A204.1 (cell line): ENCODE measurements around the gene ROR2.
"Not testable (repeated sequence)": the region's sequence is repeated elsewhere in the genome, so short reads cannot be mapped to it uniquely, and the experiment has no call there.

ENCODE experiments used
- FAIRE-seq: peaks from 2 replicates; lab custom pipeline; 2012; peaks lifted over from hg19 to GRCh38; lab: Jason Lieb, UNC

ROR2 gene

GRCh38 chr9:91625331-91625730 lies 324.7 kb downstream of the ROR2 start:
- no peak for FAIRE-seq

GRCh38 chr9:91623004-91623403 lies 327.0 kb downstream of the ROR2 start:
- no peak for FAIRE-seq

DNA sequence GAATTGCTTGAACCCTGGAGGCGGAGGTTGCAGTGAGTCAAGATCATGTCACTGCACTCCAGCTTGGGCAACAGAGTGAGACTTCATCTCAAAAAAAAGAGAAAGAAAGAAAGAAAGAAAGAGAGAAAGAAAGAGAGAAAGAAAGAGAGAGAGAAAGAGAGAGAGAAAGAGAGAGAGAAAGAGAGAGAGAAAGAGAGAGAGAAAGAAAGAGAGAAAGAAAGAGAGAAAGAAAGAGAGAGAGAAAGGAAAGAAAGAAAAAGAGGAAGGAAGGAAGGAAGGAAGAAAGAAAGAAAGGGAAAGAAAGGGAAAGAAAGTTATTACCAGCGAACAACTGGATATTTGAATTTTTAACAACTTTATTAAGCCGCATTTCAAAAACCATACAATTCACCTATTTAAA lies 327.9 kb downstream of the ROR2 start:
- FAIRE-seq = not testable (repeated sequence)

GRCh38 chr9:91614044-91614443 lies 336.0 kb downstream of the ROR2 start:
- not testable (repeated sequence) for FAIRE-seq

- FAIRE-seq = no peak
These were observed 338.4 kb downstream of the ROR2 start for GRCh38 chr9:91611582-91611981.

GRCh38 chr9:91606255-91606995 lies 343.6 kb downstream of the ROR2 start:
- no peak for FAIRE-seq

DNA sequence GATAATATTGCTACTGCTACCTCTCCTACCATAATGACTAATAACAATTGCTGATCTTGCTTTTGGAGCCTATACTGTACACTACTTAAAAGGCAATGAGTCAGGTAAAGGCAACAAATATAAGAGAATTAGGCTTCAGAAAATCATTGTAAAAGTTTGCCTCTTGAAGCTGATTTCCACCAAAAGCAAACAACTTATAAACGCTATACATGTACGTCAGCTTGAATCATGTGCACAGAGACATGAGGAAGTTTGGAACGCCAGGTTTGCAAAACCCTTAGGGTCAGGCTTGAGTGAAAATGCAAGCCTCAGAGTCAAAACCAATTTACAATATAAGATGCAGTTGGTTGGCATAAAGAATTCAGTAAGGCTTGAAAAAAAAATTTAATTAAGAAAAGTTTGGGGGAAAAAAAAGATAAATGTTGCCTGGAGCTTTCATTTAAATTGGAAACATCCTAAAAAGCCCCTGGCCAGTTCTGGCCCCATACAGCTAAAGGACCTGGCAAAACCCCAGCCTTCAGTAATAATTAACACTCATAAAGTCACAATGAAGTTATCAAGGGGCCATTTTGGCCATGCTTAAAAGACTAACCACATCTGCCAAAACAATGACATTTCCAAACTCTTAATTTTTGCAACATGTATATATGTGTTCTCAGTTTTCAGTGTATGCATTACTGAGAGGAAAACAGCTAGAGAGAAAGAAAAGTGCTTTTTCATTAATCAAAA lies 345.4 kb downstream of the ROR2 start:
- no peak for FAIRE-seq

DNA sequence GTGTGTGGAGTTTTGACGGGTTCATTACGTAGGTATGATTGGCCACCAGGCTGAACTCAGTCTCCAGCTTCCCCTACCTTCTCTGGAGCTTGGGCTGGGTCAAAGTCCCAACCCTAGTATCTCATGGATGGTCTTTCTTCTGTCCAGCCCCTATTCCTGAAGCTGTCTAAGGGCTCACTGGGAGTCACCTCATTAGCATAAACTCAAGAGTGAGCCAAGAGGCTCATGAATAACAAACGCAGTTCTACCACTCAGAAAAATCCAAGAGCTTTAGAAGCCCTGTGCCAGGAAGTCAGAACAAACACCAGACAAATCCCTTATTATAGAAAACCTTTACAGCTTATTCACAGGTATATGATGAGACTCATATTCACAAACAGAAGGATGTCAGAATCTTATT lies 346.1 kb downstream of the ROR2 start:
- no peak for FAIRE-seq

DNA sequence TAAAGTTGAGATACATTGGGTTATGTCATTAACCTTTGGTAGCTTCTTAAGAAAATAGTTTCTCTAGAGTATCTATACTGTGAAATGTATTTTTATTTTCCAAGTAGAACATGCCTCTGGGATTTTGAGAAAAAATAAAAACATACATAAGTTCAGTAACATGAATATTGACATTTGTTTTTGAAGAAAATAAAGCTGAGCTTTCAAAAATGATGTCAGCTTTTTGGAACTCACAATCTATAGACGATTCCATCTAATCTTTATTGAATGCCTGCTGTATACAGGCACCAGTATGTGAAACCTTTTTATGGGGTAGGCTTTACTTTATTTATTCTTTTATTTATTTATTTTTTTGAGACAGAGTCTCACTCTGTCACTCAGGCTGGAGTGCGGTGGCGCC lies 350.5 kb downstream of the ROR2 start:
- FAIRE-seq = no peak

GRCh38 chr9:91591627-91592026 lies 358.4 kb downstream of the ROR2 start:
- FAIRE-seq = no peak

- no peak for FAIRE-seq
These were observed 360.9 kb downstream of the ROR2 start for GRCh38 chr9:91589101-91589553.

GRCh38 chr9:91586282-91586681 lies 363.7 kb downstream of the ROR2 start:
- FAIRE-seq = no peak

DNA sequence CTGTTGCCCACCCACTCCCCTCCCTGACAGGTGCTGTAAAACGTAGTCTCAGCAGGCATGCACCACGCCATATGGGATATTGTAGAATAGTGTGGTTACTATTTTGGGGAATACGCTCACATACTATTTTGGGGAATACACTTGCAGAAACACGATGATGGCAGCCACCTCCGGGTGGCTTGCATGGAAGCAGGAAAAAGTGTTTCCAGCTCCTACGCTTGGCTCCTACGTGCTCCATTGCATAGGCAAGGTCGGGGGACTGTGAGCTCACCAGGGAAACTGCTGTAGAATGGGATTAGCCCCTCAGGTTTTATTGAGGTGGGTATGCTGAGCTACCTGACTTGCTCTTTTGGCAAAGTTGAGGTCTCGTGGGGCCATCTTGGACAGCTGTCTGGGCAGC lies 366.1 kb downstream of the ROR2 start:
- FAIRE-seq = no peak

- no peak for FAIRE-seq
These were observed 366.7 kb downstream of the ROR2 start for GRCh38 chr9:91583161-91583875.

- FAIRE-seq = no peak
These were observed 367.8 kb downstream of the ROR2 start for GRCh38 chr9:91582181-91582580.

GRCh38 chr9:91580136-91580535 lies 369.9 kb downstream of the ROR2 start:
- no peak for FAIRE-seq

DNA sequence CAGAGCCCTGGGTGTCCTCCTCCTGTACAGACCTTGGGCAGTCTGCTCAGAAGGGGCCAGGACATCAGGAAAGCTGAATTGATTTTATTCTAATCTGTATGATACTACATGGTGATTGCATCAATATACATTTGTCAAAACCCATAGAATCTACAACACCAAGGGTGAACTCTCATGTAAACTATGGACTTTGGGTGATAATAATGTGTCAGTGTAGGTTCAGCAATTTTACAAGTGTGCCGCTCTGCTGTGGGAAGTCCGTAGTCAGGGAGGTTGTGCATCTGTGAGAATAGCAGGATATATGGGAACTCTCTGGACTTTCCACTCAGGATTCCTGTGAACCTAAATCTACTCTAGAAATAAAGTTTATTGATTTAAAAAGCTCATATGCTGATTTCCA lies 371.1 kb downstream of the ROR2 start:
- FAIRE-seq = no peak

DNA sequence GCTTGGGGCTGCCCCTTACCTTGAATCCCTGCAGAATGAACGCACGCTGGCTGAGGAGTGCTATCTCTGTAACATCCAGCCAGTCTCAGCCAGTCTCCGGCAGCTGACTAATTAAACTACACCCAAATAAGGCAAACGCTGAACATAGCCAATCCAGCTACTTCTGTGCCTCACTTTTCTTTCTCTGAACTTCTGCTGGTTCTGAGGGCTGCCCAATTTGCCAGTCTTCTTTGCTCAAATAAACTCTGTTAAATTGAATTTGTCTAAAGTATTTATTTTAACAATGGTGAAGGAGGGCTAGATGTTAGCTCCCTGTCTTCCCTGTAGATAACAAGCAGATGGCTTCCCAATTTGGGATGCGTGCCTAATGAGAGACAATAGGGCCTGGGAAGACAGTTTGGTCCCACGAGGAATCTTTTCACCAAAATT lies 372.4 kb downstream of the ROR2 start:
- no peak for FAIRE-seq

GRCh38 chr9:91572811-91573210 lies 377.2 kb downstream of the ROR2 start:
- no peak for FAIRE-seq

DNA sequence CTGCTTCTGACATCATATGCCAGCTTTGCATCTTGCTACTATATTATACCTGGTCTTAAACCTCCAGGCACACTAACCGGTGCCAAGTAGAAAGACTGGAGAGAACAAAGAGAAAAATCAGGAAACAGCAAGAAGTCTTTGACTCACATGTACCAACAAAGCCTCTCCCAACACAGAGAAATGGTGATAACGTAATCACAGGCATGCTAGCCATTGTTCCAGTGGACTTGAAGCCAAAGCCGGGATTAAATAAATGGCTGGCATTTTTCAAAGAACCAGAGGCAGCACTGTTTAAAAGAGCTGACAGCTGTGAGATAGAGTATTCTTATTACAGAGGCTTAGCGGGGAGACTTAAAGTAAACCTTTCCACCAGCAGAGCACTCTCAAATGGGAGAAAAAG lies 378.0 kb downstream of the ROR2 start:
- no peak for FAIRE-seq

GRCh38 chr9:91571036-91571435 lies 379.0 kb downstream of the ROR2 start:
- FAIRE-seq = no peak

GRCh38 chr9:91567642-91568274 lies 382.3 kb downstream of the ROR2 start:
- no peak for FAIRE-seq
